ENCODE data around the gene GPR137. TPM values are rescaled to one million over a fixed set of nuclear protein-coding genes. Genes with fewer than 3 reads are reported as not detected.

GPR137 gene
- total RNA-seq, 1 donor from 2014 or later = 18.5 TPM

- no peak for ATAC-seq
Measured at GRCh38 chr11:64287676-64288352, 2.2 kb downstream of the GPR137 start.

GRCh38 chr11:64288353-64288750, 2.7 kb downstream of the GPR137 start:
- ATAC-seq = no peak

- no peak for ATAC-seq
Measured at GRCh38 chr11:64289002-64289564, 3.4 kb downstream of the GPR137 start.

GRCh38 chr11:64290352-64291261, 5.0 kb downstream of the GPR137 start:
- no peak for ATAC-seq

GRCh38 chr11:64291262-64291751, 5.7 kb downstream of the GPR137 start, which contains the start of gene KCNK4:
Gene KCNK4, plus strand, starts transcription at chr11:64291302. Its CDS starts 1,717 bp downstream, at chr11:64293019.
- ATAC-seq = no peak

- no peak for ATAC-seq
Measured at GRCh38 chr11:64291752-64292459, 6.3 kb downstream of the GPR137 start.

GRCh38 chr11:64292460-64293254, 7.0 kb downstream of the GPR137 start:
- no peak for ATAC-seq

GRCh38 chr11:64294774-64295173, 9.1 kb downstream of the GPR137 start:
- no peak for ATAC-seq

- no peak for ATAC-seq
Measured at GRCh38 chr11:64295760-64296159, 10.1 kb downstream of the GPR137 start.

- no peak for ATAC-seq
Measured at GRCh38 chr11:64296236-64296635, 10.6 kb downstream of the GPR137 start.

- no peak for ATAC-seq
Measured at GRCh38 chr11:64296830-64297698, 11.4 kb downstream of the GPR137 start.

GRCh38 chr11:64297699-64298358, 12.2 kb downstream of the GPR137 start:
- ATAC-seq = no peak

- no peak for ATAC-seq
Measured at GRCh38 chr11:64298966-64299846, 13.6 kb downstream of the GPR137 start.

- no peak for ATAC-seq
Measured at GRCh38 chr11:64299847-64300648, 14.4 kb downstream of the GPR137 start, which contains the start of gene CATSPERZ. Gene CATSPERZ, plus strand, starts transcription at chr11:64300358. Its CDS starts 53 bp downstream, at chr11:64300411.

- ATAC-seq = no peak
Measured at GRCh38 chr11:64303109-64304031, 17.7 kb downstream of the GPR137 start.

- no peak for ATAC-seq
Measured at GRCh38 chr11:64304032-64304315, 18.3 kb downstream of the GPR137 start.

All from esophagus mucosa (tissue), 1 donor.